ENCODE results near the gene SEZ6. TPM values are rescaled to one million over a fixed set of nuclear protein-coding genes. Genes with fewer than 3 reads are reported as not detected.

SEZ6 gene
- total and polyA plus RNA-seq, 2 donors (not counting 1 experiment from before 2014, with no cell fraction given): not detected

- no peak overlapping the region for H3K4me2 ChIP-seq (ENCODE audit: extremely low read depth, insufficient read depth, low read length)
- H3K36me3 ChIP-seq (ENCODE audit: control insufficient read depth, insufficient read depth, low read length): no peaks in the 10 kb centered on the region
- H3K9me3 ChIP-seq (ENCODE audit: control insufficient read depth, insufficient read depth, low read depth, low read length): no peaks in the 10 kb centered on the region
- H3K27me3 ChIP-seq (ENCODE audit: control insufficient read depth, insufficient read depth, low read length): no peaks in the 10 kb centered on the region
- no peak overlapping the region for H3K9ac ChIP-seq (ENCODE audit: insufficient read depth, low read length)
- DNase-seq (ENCODE audit: low read depth in 2 of 2): no peak
- TF ChIP-seq EZH2 (IDR thresholded peaks at IDR 0.05; ENCODE audit: low read length, missing control alignments): no peak
- TF ChIP-seq CTCF (conservative IDR thresholded peaks at IDR 0.05 in 1 of 2, IDR thresholded peaks at IDR 0.05 in 1 of 2; ENCODE audit: low read depth in 1 of 2, low read length in 2 of 2): no peak
- no peak overlapping the region for H3K27ac ChIP-seq (ENCODE audit: insufficient read depth, low read length)
- H3K4me1 ChIP-seq (ENCODE audit: control insufficient read depth, extremely low read depth, insufficient read depth, low read length): peaks cover 6% of the 10 kb centered on the region
- H2AFZ ChIP-seq (ENCODE audit: low read length): no peak overlapping the region
- H3K79me2 ChIP-seq (ENCODE audit: control insufficient read depth, insufficient read depth, low read length): peaks cover 92% of the 10 kb centered on the region
- H4K20me1 ChIP-seq (ENCODE audit: control insufficient read depth, extremely low read depth, insufficient read depth, low read length): no peaks in the 10 kb centered on the region
- no peak overlapping the region for H3K4me3 ChIP-seq (replicated peaks in 1 of 4; ENCODE audit: control extremely low read depth in 1 of 4, insufficient read depth in 1 of 4, low read depth in 3 of 4, low read length in 4 of 4)
Measured at GRCh38 chr17:28940142-28940541, 65.7 kb downstream of the SEZ6 start.

- H3K36me3 ChIP-seq (ENCODE audit: control insufficient read depth, insufficient read depth, low read length): no peaks in the 10 kb centered on the region
- H3K4me2 ChIP-seq (ENCODE audit: extremely low read depth, insufficient read depth, low read length): no peak overlapping the region
- H3K4me3 ChIP-seq (replicated peaks in 1 of 4; ENCODE audit: control extremely low read depth in 1 of 4, insufficient read depth in 1 of 4, low read depth in 3 of 4, low read length in 4 of 4): no peak overlapping the region
- no peak overlapping the region for H3K9ac ChIP-seq (ENCODE audit: insufficient read depth, low read length)
- H4K20me1 ChIP-seq (ENCODE audit: control insufficient read depth, extremely low read depth, insufficient read depth, low read length): peaks cover 3% of the 10 kb centered on the region
- H2AFZ ChIP-seq (ENCODE audit: low read length): no peak overlapping the region
- no peaks in the 10 kb centered on the region for H3K27me3 ChIP-seq (ENCODE audit: control insufficient read depth, insufficient read depth, low read length)
- H3K27ac ChIP-seq (ENCODE audit: insufficient read depth, low read length): no peak overlapping the region
- H3K9me3 ChIP-seq (ENCODE audit: control insufficient read depth, insufficient read depth, low read depth, low read length): no peaks in the 10 kb centered on the region
- DNase-seq (ENCODE audit: low read depth in 2 of 2): no peak
- TF ChIP-seq CTCF (conservative IDR thresholded peaks at IDR 0.05 in 1 of 2, IDR thresholded peaks at IDR 0.05 in 1 of 2; ENCODE audit: low read depth in 1 of 2, low read length in 2 of 2) (no peak), EZH2 (IDR thresholded peaks at IDR 0.05; ENCODE audit: low read length, missing control alignments) (no peak)
- H3K79me2 ChIP-seq (ENCODE audit: control insufficient read depth, insufficient read depth, low read length): peaks cover 90% of the 10 kb centered on the region
- H3K4me1 ChIP-seq (ENCODE audit: control insufficient read depth, extremely low read depth, insufficient read depth, low read length): peaks cover 6% of the 10 kb centered on the region
Measured at GRCh38 chr17:28938552-28938951, 67.3 kb downstream of the SEZ6 start.

- H3K27ac ChIP-seq (ENCODE audit: insufficient read depth, low read length): no peak overlapping the region
- H3K4me3 ChIP-seq (replicated peaks in 1 of 4; ENCODE audit: control extremely low read depth in 1 of 4, insufficient read depth in 1 of 4, low read depth in 3 of 4, low read length in 4 of 4): no peak overlapping the region
- H3K36me3 ChIP-seq (ENCODE audit: control insufficient read depth, insufficient read depth, low read length): no peaks in the 10 kb centered on the region
- no peaks in the 10 kb centered on the region for H3K9me3 ChIP-seq (ENCODE audit: control insufficient read depth, insufficient read depth, low read depth, low read length)
- TF ChIP-seq CTCF (conservative IDR thresholded peaks at IDR 0.05 in 1 of 2, IDR thresholded peaks at IDR 0.05 in 1 of 2; ENCODE audit: low read depth in 1 of 2, low read length in 2 of 2) (no peak), EZH2 (IDR thresholded peaks at IDR 0.05; ENCODE audit: low read length, missing control alignments) (no peak)
- H3K4me1 ChIP-seq (ENCODE audit: control insufficient read depth, extremely low read depth, insufficient read depth, low read length): peaks cover 6% of the 10 kb centered on the region
- no peaks in the 10 kb centered on the region for H3K27me3 ChIP-seq (ENCODE audit: control insufficient read depth, insufficient read depth, low read length)
- H3K4me2 ChIP-seq (ENCODE audit: extremely low read depth, insufficient read depth, low read length): no peak overlapping the region
- H3K9ac ChIP-seq (ENCODE audit: insufficient read depth, low read length): no peak overlapping the region
- H2AFZ ChIP-seq (ENCODE audit: low read length): no peak overlapping the region
- peaks cover 93% of the 10 kb centered on the region for H3K79me2 ChIP-seq (ENCODE audit: control insufficient read depth, insufficient read depth, low read length)
- DNase-seq (ENCODE audit: low read depth in 2 of 2): peak in 1 of 2 donors; percentile 61
- peaks cover 3% of the 10 kb centered on the region for H4K20me1 ChIP-seq (ENCODE audit: control insufficient read depth, extremely low read depth, insufficient read depth, low read length)
Measured at GRCh38 chr17:28937044-28937729, 68.6 kb downstream of the SEZ6 start.
